ENCODE measurements around the gene TBX2.
"Not testable (repeated sequence)": the region's sequence is repeated elsewhere in the genome, so short reads cannot be mapped to it uniquely, and the experiment has no call there.

The TBX2 gene

GRCh38 chr17:61431594-61432311, 32.1 kb downstream of the TBX2 start:
- DNase-seq (ENCODE audit: low spot score): no peak

- no peak for DNase-seq (ENCODE audit: low spot score)
These were observed 36.6 kb downstream of the TBX2 start for GRCh38 chr17:61436273-61436672.

DNA sequence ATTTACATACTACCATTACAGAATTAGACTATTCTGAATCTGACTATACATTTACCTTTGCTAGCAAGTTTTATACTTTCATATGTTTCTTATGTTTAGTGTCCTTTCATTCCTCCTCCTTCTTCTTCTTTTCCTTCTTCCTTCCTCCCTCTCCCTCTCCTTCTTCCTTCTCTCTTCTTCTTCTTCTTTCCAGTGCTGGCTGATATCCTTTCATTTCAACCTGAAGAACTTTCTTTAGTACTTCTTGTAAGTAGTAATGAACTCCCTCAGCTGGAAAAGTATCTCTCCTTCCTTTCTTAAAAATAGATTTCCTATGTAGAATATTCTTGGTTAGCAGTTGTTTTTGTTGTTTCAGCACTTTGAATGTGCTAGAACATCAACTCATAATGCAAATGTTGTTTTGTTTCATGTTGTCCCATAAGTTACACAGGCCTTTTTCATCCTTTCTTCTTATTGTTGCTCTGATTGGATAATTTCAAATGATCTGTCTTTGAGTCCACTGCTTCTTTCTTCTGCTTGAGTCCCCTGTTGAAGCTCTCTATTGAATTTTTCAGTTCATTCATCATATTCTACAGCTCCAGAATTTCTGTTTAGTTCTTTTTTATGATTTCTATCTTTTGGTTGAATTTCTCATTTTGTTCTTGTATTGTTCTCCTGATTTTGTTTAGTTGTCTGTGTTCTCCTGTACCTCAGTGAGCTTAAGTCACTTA, 37.5 kb downstream of the TBX2 start:
- DNase-seq (ENCODE audit: low spot score): no peak

GRCh38 chr17:61440697-61441096, 41.1 kb downstream of the TBX2 start:
- DNase-seq (ENCODE audit: low spot score): no peak

DNA sequence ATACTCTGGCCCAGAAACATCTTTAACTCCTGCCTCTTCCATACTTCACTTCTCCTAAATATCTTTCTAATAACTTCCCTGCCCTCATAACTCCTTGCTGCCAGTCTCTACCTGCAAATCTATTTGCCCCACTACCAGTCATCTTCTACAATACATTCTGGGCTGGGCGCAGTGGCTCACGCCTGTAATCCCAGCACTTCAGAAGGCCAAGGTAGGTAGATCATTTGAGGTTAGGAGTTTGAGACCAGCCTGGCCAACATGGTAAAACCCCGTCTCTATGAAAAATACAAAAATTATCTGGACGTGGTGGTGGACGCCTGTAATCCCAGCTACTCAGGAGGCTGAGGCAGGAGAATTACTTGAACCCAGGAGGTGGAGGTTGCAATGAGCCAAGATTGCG, 41.9 kb downstream of the TBX2 start:
- not testable (repeated sequence) for DNase-seq (ENCODE audit: low spot score)

DNA sequence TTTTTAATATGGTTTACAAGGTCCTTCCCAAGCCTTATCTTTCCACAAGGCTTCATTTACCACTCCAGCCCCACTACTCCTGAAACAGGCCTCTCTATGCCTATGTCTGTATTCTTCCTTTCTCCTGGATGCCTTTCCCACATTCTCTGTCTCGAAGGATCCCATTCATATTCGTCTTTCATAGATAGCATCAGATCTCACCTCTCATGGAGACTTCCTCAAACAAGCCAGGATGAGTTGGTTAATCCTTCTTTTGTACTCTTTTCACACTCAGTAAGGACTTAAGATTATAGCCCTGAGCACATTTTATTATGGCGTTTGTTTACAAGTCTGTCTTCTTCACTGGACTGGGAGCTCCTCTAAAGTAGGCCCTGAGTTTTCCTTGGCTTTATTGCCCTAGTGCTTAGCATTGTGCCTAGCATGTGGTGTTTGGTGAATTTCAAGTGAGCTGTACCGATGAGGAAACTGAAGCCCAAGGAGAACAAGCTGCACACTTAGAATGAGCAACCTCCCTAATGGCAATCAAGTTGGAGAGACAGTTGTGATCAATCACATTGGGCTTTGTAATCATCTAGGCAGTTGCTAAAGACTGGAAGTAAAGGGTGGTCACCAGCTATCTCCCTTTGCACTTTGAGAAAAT, 42.6 kb downstream of the TBX2 start:
- no peak for DNase-seq (ENCODE audit: low spot score)

GRCh38 chr17:61442878-61443474, 43.3 kb downstream of the TBX2 start:
- DNase-seq (ENCODE audit: low spot score): peak; percentile 43

DNA sequence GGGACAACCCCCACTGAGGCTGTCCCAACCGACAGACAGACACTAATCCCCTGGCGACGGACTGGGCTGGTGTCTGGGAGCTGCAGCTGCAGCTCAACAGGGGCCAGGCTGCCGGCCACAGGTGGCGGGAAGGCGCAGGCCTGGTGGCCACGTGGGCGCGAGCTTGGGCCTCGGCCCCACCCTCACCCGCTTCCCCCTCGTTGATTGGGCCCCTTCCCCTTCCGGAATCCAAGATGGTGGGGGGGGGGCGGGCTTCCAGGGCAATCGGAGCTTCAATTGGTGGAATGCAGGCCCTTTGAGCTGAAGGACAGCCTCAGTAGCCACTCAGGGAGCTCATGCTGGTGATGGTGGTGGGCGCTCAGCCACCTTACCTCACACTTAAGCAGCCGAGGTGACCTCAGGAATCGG, 43.8 kb downstream of the TBX2 start:
- no peak for DNase-seq (ENCODE audit: low spot score)

DNA sequence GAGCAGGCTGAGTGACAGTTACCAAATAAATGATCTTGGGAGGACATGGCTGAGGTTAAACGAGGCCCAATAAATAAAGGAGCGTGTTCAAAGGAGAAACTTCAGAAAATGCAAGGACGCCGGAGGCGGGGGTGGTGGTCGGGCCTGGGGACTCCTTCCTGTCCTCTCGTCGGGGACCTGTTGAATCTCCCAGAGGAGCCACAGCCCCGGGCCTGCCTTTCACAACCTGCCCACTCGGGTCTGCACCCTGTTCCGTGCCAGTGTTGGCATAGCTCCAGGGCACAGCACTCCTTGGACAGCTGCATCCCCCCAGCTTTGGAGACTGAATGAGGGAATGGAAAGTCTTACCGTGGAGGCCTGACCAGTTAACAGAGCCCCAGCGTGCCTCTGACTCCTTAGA, 44.4 kb downstream of the TBX2 start:
- DNase-seq (ENCODE audit: low spot score): no peak

DNA sequence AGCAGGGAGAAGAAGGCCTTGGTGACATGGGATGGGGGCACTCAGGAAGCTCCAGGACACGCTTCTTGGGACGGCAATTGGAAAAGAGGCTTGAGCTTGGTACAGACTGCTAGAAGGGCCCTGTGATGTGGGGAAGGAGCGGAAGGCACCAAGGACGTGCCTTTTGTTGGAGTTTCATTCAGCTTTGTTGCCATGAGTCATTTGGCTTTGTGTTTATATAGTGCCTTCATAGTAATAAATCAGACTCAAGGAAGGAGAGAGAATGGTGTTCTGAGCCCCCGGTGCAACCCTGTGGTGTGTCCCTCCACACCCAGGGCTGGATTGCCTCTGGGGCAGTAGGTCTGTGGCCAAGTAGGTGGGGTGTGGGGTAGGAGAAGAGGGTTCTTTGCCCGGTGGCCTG, 45.2 kb downstream of the TBX2 start:
- DNase-seq (ENCODE audit: low spot score): peak; percentile 43

DNA sequence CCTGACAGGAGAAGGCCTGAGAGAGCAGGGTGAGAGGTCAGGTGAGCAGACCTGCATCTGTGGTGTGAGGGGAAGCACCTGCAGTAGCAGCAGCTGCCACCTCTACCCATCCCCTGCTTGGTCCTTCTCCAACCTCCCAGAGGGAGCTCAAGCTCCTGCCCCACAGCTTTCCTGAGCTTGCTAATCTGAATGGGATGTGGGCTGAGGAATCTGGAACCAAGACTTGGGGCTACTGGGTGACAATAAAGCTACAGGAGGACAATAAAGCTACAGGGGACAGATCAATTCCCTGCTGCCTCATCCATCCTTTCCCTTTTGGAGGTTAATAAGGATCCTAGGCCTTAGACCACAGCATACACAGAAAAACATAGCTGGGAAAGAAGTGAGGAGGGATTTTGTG, 47.7 kb downstream of the TBX2 start:
- no peak for DNase-seq (ENCODE audit: low spot score)

DNA sequence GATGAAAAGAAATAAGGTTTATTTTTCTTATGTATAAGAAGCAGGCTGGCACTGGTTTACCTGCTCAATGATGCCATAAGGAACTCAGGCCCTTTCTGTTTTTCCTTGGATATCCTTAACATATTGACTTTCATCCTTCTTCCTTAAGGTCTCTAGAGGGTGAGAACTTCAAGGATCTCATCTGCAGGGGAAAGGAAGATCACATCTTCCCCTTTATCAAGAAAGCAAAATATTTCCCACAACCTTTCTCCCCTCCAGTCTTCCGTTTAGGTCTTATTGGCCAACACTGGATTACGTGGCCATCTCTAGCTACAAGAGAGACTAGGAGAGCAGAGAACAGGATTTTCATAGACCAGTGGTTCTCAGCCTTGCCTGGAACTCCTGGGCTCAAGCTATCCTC, 48.4 kb downstream of the TBX2 start:
- no peak for DNase-seq (ENCODE audit: low spot score)

DNA sequence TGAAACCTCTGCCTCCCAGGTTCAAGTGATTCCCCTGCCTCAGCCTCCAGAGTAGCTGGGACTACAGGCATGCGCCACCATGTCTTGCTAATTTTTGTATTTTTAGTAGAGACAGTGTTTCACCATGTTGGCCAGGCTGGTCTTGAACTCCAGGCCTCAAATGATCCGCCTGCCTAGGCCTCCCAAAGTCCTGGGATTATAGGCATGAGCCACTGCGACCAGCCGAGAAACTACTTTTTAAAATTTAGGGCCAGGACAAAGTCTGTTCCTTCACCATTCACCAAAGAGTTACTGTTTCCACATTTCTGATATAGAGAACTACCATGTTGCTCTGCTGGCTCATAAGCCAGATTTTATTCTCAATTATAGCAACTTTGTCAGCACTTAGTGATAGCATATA, 49.5 kb downstream of the TBX2 start:
- not testable (repeated sequence) for DNase-seq (ENCODE audit: low spot score)

DNA sequence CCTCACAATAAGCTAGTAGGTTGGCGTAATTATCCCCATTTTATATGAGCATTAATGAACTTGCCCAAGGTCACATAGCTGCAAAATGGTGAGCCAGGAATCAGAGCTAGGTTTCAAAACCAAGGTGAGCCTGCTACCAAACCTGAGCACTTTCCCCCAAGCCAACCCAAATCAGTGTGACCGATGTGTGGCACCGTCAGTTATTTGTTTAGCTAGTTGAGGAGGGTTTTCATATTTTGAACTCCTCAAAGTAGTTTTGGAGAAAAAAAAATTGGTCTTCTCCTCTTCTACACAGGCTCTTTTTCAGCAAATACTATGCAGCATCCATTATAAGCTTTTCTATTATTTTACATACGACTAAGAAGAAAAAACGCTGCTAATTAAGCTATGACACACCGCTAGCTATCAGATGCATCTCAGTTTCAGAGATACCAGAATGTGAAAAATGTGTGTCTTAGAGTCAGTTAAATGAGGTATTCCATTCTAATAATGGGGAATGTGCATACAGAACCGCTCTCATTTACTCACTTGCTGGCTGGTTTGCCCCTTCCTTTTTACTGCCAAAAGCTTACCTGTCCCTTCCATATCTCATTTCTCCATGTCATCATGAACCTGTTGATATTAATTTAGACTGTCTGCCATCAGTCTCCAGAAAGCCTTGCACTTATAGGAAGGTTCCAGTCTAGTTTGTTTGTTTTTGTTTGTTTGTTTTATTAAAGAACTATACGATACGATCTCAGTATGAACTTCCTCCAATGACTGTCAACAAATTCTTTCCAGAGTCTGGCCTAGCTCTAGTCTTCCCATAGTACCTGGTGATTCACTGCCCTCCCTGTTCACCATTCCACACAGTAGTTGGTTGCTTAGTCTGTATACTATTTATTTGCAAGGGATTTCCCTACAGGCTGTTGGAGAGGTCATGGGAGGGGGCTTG, 50.3 kb downstream of the TBX2 start:
- no peak for DNase-seq (ENCODE audit: low spot score)

DNA sequence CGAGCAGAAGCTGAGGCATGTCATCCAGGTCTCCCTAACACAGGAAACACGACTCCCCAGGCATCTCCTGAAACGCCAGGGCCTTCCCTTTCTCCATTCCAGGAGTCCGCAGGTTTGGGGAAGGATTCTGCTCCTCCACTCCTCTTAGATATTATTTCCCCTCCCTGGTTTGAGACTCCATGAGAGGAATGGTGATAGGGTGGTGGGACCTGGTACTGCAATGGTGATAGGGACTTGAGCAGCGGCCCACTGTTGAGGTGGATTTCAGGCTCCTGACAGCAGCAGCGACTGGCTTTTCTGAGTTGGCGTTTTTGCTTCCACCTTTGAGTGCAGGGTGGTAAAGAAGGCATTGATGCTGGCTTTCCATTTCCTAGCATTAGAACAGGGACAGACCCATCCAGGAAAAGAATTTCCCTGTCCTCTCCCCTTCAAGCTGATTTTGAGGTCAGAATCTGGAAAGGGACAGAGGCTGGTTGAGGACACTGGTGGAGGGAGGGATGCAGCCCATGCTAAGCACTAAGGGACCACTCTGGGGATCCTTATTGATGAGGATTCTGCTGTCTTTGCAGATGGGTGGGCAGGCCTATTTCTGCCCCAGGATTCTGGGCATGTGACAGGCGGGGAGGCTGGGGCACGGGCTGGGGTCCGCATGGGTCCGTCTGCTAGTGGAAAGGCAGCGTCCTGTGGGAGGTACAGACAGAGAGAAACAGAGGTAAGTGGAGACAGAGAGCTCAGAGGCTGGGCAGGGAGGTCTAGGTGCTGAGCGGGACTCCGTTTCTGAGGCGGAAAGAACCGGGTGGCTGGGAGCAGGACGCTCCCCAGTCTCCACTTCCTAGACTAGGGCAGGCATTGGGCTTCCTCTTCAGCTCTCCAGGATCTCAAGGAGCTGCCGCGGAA, 51.2 kb downstream of the TBX2 start:
- no peak for DNase-seq (ENCODE audit: low spot score)

GRCh38 chr17:61451538-61452300, 52.1 kb downstream of the TBX2 start:
- no peak for DNase-seq (ENCODE audit: low spot score)

DNA sequence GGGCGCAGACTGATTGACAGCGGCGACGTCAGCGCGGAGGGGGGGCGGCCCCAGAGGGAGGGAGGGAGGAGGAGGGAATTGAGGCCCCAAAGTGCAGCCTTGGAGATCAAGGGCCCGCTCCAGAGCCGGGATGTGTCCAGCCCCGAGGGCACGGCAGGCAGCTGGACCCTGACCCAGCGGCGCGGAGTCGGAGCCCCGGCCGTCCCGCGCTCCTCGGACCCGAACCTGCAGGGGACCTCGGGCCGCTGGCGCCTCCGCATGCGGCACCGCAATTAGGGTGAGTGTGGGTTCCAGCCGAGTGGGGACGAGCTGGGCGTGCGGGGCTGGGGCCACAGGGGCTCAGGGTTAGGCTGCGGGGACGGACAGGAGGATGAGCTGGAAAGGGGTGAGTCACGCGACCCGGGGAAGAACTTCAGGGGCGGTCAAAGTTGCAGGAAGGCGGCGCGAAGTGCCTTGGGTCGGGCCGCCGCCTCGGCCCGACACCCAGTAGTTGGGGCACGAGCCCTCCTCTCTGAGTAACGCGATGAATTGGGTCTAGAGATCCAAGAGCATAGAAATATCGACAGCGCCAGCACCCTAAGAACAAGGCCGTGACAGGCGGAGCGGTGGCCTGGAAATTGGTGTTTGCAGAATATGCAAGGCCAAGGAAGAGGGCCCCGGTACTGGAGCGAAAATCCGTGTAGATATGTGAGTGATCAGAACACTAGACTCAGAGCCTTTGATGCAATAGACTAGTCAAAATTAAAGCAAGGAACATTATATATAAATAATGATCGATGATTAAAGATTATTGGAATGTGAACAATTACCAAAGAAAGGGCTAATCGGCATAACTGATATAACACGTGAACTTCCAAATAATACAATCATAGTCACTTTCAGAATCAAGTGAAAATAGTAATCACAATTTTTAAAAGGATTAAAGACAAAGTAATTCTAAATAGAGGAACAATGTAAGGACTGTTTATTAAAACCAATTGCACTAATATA, 53.0 kb downstream of the TBX2 start, which contains the start of gene TBX4:
Gene TBX4 (plus strand): TSS at position 122 of the 990 bp plus-strand sequence. CDS start 4,069 bp downstream, outside the sequence.
- no peak for DNase-seq (ENCODE audit: low spot score)

DNA sequence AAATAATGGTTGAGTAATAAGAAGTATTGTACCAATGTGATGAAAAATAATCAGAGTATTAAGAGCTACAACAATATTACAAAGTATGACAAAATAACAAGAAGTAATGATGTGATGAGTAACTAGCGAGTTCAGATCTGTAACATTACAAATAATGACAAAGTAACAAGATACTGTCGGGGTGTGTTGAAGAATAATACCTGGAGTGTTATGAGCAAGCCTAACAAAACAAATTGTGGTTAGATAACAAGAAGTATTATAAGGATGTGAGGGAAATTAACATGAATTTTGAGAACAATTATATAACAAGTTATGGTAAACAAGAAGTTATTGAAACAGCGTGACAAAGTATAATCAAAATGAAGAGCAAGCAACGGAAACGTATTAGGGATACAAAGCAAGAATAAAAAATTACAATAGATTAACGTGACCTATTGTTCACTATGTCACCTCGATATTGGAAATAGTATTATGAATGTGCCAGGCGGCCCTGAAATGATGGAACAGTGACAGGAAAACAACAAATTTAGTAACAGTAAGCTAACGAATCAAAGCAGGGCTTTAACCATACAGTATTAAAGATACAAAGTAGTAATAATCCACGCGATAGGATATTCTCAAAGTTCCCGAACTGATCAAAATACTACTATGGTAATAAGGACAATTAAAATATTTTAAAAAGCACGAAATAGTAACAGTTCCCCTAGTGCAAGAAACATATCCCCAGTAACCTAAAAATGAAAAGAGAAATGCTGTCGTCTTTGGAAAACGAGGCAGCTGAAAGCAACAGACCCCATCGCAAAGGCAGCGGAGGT, 54.1 kb downstream of the TBX2 start:
- no peak for DNase-seq (ENCODE audit: low spot score)
